Nasal cavity respiratory epithelium epithelial cell of viscerocranial mucosa (primary cell): ENCODE results near the gene MT2A. TPM values are rescaled to one million over a fixed set of nuclear protein-coding genes. Genes with fewer than 3 reads are reported as not detected.

ENCODE experiments used
- total RNA-seq: library from RNA; depleted of rRNA; stranded (reverse); fragments of >200 nt; gene quantifications from 2 replicates; pipeline ENCODE4 v1.2.3, GENCODE V29; 2014

Gene MT2A
- 15.4 and 173 TPM in 2 replicates for total RNA-seq

DNA sequence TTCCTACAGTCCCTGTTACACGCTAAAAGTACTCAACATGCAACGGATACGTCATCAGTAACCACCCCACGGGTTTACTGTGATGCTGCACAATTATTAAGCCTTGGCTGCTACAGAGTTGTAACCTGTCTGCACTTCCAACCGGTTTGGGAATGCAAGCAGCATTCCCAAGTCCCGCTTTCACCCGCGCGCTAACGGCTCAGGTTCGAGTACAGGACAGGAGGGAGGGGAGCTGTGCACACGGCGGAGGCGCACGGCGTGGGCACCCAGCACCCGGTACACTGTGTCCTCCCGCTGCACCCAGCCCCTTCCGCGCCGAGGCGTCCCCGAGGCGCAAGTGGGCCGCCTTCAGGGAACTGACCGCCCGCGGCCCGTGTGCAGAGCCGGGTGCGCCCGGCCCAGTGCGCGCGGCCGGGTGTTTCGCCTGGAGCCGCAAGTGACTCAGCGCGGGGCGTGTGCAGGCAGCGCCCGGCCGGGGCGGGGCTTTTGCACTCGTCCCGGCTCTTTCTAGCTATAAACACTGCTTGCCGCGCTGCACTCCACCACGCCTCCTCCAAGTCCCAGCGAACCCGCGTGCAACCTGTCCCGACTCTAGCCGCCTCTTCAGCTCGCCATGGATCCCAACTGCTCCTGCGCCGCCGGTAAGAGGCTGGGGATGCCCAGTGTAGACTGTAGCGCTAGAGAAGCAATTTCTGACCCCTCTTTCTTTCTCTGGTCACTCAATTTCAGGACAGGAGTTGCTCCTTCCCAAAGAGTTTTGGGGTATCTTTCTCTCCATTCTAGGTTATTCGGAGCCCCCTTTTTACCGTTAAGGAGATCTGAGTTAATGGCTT is at the start of gene MT2A:
MT2A (plus strand) TSS at position 542 of the 833 bp plus-strand sequence; CDS start at position 614, 72 bp downstream.

DNA sequence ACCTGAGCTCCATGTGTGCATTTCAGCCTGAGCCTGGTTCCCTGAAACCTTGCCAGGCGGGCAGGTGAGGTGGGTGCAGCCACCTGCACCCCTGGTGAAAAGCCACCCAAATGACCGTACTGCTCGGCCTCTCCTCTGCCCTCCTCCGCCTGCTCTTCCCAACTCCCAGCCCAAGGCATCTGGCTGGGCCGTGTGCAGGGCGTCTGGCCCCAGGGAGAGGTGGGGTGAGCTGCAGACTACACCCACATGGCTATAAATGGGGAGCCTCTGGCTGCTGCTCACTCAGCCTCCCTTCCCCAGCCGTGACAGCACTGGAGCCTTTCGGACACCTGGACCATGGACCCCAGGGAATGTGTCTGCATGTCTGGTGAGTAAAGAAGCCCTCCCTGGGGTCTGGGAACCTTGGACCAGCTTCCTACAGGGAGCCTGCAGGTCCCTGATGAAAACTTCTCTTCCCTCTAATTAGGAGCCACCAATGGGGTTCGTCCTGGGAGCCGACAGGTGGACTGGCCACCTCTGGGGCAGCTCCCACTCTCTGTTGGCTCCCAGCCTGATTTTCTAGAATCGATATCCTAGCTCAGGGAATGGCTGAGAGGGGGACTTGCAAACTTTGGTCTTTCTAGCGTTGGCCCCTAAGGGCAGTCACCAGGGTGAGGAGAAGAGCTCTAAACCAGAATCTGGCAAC is 43.4 kb upstream of the MT2A start, which contains the start of gene MT4:
MT4 (plus strand) TSS at position 281 of the 685 bp plus-strand sequence; CDS start at position 337, 56 bp downstream.

DNA sequence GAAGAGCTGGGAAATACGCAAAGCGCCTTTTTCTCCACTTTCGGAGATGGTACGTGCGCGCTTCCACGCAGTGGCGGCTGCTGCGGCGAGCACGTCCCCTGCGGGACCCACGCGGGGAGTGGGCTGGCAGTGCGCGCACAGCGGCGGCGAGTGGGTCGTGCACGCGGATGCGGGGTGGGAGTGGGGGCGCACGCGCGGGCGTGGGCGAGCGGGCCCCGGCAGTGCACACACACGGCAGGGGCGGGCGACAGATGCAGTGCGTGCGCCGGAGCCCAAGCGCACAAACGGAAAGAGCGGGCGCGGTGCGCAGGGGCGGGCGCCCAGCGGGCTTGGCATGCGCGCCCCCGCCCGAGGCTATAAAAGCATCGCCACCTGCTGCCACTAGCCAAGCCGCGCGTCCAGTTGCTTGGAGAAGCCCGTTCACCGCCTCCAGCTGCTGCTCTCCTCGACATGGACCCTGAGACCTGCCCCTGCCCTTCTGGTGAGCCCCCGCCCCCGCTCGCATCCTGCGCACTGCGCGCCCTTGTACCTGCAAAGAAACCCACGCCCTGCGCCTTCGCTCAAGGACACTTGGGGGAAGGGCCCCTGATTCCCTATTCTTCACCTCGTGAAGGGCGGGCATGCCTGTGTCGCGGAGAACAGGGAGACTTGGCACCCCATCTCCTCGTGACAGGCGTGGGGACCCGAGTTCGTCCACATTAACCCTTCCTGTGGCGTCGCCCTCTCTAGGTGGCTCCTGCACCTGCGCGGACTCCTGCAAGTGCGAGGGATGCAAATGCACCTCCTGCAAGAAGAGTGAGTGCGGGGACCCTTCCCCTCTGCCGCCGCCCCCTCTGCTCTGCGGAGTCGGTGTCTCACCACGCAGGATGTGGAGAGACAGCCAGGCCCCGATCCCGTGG is 19.0 kb upstream of the MT2A start, which contains the start of gene MT3:
MT3 (plus strand) TSS at position 388 of the 899 bp plus-strand sequence; CDS start at position 451, 63 bp downstream.

DNA sequence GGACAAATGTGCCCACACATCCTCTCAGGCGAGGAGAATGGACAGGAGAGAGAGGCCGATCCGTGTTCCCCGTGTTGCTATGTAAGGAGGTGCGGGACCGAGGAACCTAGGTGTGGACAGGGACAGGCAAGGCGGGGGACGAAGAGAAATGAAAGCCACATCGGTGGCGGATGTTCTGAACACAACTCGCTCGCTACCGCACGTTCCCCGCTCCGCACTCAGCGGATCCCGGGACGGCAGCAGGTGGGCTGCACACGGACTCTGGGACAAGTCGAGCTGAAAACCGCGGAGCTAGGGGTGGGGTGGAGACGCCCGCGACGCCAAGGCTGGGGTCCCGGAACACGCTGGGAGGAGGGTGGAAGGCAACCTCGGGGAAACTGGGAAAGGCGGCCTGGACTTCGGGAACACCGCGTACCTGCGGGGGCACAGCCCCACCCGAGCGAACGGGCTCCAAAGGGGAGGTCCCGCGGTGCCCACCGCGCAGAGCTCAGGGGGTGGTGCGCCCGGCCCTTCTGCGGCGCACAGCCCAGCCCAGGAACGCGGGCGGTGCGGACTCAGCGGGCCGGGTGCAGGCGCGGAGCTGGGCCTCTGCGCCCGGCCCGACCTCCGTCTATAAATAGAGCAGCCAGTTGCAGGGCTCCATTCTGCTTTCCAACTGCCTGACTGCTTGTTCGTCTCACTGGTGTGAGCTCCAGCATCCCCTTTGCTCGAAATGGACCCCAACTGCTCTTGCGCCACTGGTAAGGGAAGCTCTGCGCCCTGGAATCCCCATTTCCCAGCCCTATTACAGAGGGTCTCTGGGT is 17.0 kb downstream of the MT2A start, which contains the start of gene MT1E:
MT1E (plus strand) TSS at position 642 of the 803 bp plus-strand sequence; CDS start at position 713, 71 bp downstream.

DNA sequence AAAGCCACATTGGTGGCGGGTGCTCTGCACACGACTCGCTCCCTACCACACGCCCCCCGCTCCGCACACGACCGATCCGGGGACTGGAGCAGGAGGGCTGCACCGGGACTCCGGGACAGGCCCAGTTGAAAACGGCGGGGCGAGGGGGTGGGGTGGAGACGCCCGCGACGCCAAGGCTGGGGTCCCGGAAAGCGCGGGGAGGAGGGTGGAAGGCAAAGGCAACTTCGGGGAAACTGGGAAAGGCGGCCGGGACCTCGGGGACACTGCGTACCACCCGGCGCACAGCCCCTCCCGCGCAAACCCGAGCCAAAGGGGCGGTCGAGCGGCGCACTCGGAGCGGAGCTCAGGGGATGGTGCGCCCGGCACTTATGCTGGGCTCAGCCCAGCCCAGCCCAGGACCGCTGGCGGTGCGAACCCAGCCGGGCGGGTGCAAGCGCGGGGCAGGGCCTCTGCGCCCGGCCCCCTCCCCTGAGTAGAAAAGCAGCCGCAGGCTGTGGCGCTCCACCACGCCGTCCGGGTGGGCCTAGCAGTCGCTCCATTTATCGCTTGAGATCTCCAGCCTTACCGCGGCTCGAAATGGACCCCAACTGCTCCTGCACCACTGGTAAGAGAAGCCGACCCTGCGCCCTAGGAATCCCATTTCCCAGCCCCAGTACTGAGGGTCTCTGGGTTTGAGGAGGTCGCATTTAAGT is 23.9 kb downstream of the MT2A start, which contains the start of gene MT1M:
MT1M (plus strand) TSS at position 504 of the 692 bp plus-strand sequence; CDS start at position 577, 73 bp downstream.

DNA sequence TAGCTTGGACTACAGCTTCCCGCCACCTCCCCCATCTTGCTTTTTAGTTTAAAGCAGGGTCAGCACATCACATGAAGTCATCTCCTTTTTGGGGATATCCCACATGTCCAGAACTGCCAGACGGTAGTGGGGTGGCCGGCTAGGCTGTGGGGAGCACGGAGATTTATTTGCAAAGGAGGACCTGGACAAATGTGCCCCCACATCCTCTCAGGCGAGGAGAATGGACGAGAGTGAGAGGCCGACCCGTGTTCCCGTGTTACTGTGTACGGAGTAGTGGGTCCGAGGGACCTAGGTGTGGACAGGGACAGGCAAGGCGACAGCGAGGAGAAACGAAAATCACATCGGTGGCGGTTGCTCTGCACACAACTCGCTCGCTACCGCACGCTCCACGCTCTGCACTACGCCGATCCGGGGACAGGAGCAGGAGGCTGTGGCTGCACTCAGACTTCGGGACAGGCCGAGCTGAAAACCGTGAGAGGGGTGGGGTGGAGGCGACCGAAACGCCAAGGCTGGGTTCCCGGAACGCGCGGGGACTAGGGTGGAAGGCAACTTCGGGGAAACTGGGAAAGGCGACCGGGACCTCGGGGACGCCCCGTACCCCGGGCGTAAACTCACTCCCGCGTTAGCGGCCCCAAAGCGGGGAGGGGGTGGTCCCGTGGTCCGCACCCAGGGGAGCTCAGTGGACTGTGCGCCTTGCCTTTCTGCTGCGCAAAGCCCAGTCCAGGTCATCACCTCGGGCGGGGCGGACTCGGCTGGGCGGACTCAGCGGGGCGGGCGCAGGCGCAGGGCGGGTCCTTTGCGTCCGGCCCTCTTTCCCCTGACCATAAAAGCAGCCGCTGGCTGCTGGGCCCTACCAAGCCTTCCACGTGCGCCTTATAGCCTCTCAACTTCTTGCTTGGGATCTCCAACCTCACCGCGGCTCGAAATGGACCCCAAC is 29.7 kb downstream of the MT2A start, which contains the start of gene MT1A:
MT1A (plus strand) TSS at position 853 of the 937 bp plus-strand sequence; CDS start at position 926, 73 bp downstream.

DNA sequence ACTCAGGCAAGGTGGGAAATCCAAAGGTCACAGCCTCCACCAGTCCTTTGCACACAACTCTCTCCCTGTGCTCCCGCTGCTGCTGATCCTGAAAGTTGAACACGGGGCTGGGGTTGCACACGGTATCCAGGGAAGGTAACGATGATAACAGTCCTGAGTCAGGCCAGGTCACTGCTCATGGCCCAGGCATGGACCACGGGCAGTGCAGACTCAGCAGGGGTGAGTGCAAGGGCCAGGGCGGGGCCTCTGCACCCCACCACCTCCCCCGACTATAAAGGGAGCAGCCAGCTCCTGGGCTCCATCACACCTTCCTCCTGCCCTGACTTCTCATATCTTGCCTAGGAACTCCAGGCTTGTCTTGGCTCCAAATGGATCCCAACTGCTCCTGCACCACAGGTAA is 43.2 kb downstream of the MT2A start, which contains the start of gene MT1B:
MT1B (plus strand) TSS at position 301 of the 400 bp plus-strand sequence; CDS start at position 369, 68 bp downstream.

DNA sequence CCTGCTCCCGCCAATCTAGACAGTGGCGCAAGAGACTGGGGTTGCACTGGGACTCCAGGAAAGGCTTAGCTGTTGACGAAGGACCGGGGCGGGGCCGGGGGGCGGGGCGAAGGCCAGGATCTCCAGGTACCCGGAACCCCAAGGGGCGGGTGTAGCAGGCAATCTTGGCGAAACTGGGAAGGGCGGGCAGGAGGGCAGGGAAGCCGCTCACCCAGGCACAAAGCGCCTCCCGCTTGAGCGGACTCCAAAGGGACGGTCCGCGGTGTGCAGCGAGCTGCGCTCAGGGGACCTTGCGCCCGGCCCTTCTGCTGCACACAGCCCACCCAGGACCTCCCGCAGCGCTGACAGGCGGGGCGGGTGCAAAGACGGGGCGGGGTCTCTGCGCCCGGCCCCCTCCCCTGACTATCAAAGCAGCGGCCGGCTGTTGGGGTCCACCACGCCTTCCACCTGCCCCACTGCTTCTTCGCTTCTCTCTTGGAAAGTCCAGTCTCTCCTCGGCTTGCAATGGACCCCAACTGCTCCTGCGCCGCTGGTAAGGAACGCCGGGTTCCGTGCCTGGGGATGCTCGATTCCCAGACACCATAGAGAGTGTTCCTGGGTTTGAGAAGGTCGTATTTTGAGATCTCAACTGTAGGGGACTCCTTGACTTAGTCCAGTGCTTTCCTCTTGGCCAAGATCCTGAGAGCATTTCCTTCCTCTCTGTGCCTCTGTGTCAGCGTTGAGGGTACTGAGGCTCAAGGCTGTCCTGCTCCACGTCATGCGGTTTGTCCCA is 49.4 kb downstream of the MT2A start, which contains the start of gene MT1F:
MT1F (plus strand) TSS at position 405 of the 772 bp plus-strand sequence; CDS start at position 505, 100 bp downstream.

Other genes starting within 250 kb of the MT2A start
- gene AMFR, start 183.0 kb upstream of the MT2A start, total RNA-seq: 235 and 267 TPM in 2 replicates
- 39.6 and 59.7 TPM in 2 replicates for gene NUDT21, start 157.3 kb upstream of the MT2A start, total RNA-seq
- 63.6 and 156 TPM in 2 replicates for gene OGFOD1, start 157.0 kb upstream of the MT2A start, total RNA-seq
- gene BBS2, start 88.6 kb upstream of the MT2A start, total RNA-seq: 57.6 and 62.5 TPM in 2 replicates
- gene MT4, start 43.5 kb upstream of the MT2A start, total RNA-seq: not detected in 2 replicates
- not detected in 2 replicates for gene MT3, start 19.1 kb upstream of the MT2A start, total RNA-seq
- 74.2 and 274 TPM in 2 replicates for gene MT1E, start 17.2 kb downstream of the MT2A start, total RNA-seq
- gene MT1M, start 24.1 kb downstream of the MT2A start, total RNA-seq: 0.34 and 0.57 TPM in 2 replicates
- not detected in 2 replicates for gene MT1A, start 30.1 kb downstream of the MT2A start, total RNA-seq
- not detected in 2 replicates for gene MT1B, start 43.3 kb downstream of the MT2A start, total RNA-seq
- 1.4 and 4.3 TPM in 2 replicates for gene MT1F, start 49.4 kb downstream of the MT2A start, total RNA-seq
- 0.68 and 3.3 TPM in 2 replicates for gene MT1G, start 59.5 kb downstream of the MT2A start, total RNA-seq
- not detected in 2 replicates for gene MT1H, start 61.2 kb downstream of the MT2A start, total RNA-seq
- 103 and 1,248 TPM in 2 replicates for gene MT1X, start 73.9 kb downstream of the MT2A start, total RNA-seq
- 55.5 and 57.1 TPM in 2 replicates for gene NUP93, start 121.5 kb downstream of the MT2A start, total RNA-seq